NK-92 treated with Interleukin-12 subunit alpha and Interleukin-12 subunit beta, amount 100 ng/mL, for 24 hours (cell line): ENCODE measurements around the gene MYL3.
"Not testable (repeated sequence)": the region's sequence is repeated elsewhere in the genome, so short reads cannot be mapped to it uniquely, and the experiment has no call there.

Source experiments
- DNase-seq: peaks from one replicate; lab custom pipeline; 2025; lab: John Stamatoyannopoulos, UW

MYL3 gene

DNA sequence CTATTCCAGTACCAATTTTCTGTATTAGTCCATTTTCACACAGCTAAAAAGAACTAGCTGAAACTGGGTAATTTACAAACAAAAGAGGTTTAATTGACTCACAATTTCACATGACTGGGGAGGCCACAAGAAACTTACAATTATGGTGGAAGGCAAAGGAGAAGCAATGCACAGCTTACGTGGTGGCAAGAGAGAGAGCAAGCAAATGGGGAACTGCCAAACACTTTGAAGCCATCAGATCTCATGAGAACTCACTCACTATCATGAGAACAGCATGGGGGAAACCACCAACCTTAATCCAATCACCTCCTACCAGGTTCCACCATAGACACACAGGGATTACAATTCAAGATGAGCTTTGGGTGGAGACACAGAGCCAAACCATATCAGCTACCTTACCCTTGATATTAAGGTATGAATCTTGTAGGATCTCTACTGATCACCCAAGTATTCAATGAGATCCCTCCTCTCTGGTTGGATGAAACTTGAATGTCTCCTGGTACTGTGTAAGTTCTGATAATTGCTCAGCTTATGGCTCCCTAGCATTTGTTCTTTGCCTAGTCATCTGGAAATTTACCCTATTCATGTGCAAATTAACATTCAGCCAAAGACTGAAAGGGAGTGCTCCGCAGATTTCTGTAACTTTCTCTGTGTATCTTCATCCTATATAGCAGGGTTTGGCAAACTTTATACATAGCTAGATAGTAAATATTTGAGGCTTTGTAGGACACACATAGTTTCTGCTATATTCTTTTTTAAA is 38.9 kb downstream of the MYL3 start:
- no peak for DNase-seq

DNA sequence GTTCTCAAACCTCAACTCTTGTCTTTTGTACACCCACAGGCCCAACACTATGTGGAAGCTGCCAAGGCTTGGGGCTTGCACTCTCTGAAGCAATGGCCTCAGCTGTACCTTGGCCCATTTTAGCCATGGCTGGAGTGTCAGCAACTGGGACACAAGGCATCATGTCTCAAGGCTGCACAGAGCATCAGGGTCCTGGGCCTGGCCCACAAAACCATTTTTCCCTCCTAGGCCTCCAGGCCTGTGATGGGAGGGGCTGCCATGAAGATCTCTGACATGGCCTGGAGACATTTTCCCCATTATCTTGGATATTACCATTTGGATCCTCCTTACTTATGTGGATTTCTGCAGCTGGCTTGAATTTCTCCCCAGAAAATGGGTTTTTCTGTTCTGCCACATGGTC is 39.9 kb downstream of the MYL3 start:
- DNase-seq = not testable (repeated sequence)

DNA sequence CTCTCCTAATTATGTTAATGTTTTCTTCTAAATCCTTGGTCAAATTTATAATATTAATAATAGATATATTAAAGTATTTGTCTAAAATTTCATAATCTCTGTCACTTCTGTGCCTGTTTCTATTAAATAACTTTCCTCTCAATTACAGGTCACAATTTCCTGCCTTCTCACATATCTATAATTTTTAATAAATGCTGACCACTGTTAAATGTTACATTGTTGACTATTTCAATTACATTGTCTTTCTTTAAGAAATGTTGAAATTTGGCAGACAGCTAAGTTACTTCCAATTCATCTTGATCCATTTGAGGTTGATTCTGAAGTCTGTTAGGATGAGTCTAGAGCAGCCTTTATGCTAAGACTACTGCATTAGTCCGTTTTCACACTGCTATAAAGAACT is 41.7 kb downstream of the MYL3 start:
- no peak for DNase-seq

DNA sequence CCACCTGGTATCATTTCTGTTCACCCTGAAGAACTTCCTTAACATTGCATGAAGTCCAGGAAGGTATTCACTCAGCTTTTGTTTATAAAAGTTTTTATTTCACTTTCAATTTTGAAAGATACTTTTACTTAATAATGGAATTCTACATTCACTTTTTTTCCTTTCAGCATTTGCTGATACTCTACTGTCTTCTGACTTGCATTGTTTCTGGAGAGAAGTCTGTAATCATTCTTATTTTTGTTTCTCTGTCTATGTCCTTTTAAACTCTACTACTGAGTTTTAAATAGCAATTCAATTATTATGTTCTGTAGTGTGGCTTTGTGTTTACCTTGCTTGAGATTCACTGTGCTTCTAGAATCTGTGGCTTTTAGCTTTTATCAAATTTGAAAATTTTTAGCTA is 42.4 kb downstream of the MYL3 start:
- DNase-seq = no peak

DNA sequence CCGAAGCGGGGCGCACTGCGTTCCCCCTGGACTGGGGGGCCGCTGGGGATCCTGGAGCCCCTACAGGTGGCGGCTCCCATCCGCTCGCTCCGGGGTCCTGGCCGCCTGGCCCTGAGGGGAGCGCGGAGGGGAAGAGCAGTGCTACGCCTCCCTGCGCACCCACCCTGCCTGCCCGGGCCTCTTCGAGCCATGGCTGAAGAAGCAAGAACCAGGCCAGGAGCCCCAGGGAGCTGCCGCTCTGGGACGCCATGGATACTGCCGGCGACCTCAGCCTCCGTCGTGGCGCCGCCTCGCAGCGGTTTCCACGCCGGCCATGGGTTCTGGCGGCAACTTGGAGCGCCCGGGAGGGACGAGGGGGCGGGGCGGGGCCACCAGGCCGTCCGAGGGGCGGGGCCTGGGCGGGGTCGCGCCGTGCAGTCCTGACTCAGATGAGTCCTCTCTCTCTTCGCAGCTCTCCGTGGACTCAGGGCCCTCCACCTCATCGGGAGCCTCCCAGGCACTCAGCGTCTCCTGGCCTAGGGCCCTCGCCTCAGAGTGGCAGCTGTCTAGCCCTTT is 50.9 kb downstream of the MYL3 start:
- no peak for DNase-seq

DNA sequence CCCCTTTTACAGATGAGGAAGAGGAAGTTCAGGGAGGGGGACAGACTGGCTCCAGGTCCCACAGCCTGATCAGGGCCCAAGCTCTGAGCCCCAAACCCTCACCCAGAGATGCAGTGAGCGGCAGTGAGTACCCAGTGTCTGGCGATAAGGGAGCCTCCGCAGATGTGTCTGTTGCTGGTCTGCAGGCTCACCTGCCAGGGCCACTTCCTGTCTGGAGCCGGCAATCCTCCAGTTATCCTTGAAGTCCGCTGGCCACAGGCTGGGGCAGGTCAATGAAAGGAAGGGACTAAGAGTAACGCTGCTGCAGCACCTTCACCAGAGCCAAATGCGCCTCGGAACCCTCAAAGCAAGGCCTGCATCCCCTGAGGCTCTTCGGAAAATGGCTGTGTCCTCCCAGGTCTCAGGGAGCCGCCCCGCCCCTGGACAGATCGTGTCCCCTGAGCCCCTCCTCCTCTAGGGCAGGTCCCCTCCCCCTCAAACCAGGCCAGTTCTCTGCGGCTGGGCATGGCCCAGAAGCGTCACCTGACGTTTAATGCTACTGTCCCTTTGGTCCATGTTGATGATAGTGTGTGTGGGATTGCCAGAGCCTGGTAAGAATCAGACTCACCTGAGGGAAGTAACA is 51.5 kb downstream of the MYL3 start:
- no peak for DNase-seq

DNA sequence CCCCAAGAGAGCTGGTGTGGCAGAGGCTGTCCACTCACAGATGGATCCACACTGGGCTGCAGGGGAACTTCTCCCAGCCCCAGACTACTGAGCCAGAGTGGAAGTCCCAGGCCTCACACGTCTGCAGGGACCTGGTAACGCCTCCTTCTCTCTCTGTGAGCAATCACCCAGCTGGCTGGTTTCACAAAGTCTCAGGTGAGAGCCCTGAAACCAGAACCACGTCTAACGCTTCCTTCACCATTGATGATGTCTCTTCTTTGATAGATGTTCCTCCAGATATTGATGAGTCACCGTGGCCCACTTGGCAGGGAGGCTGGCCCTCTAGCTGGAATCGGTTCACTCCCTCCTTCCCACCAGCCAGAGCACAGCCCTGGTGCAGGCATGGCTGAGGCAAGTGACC is 54.5 kb downstream of the MYL3 start:
- not testable (repeated sequence) for DNase-seq
